ENCODE measurements around the gene FCRL1.

FCRL1 gene

GRCh38 chr1:157781048-157781447 lies 38.9 kb downstream of the FCRL1 start:
- Histone ChIP-seq H3K4me3 (no peak overlapping the region), H3K9ac (no peak overlapping the region), H3K4me1 (peaks cover 0 to 62% (median 26%) of the 10 kb centered on the region in 10 experiments; a peak in 14 of 20 replicates), H3K36me3 (no peaks in the 10 kb centered on the region), H3K27ac (no peak overlapping the region), H3K27me3 (0 out of 22 replicates have a peak, but pooled peaks cover 0 to 3% (median 0%) of the 10 kb centered on the region in 11 experiments), H4K20me1 (no peaks in the 10 kb centered on the region), H3K4me2 (peak overlapping the region in 4 of 11 experiments; percentile 5 to 38 (median 22); a peak in 5 of 22 replicates), H3K9me3 (replicated peaks in 1 of 11) (no peaks in the 10 kb centered on the region)
- no peak for TF ChIP-seq Cebpa-rat (IDR thresholded peaks at IDR 0.05)

DNA sequence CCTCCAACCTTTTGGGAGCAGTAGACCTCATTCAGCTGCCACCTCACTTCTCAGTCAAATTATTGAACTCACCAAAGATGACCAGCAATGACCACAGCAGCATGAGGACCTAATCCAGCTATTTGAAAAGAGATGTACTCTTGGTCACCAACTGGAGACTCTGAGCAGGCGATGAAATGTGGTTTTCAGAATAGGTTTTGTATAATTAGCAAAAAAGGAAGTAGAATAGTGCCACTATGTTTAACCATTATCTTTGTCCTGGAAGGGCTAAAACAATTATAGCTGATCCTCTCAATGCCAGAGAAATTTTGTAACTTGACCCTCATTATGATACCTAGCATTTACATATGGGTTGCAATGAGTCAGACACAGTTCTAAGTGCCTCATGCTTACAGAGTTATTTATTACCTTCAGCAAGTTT lies 42.9 kb downstream of the FCRL1 start, which contains the start of gene FCRL2:
TSS of gene FCRL2 (minus strand) at position 162 of the 421 bp plus-strand sequence. CDS start at position 103, 59 bp downstream.
- H3K36me3 ChIP-seq = no peaks in the 10 kb centered on the region
- peak within 1 kb of the TSS in 5 of 11 experiments; percentile 23 to 58 (median 34); a peak in 10 of 22 replicates for H3K4me2 ChIP-seq
- peaks cover 0 to 5% (median 0%) of the 10 kb centered on the region in 11 experiments; a peak in 2 of 22 replicates for H4K20me1 ChIP-seq
- peaks cover 0 to 43% (median 0%) of the 10 kb centered on the region in 11 experiments; a peak in 4 of 22 replicates for H3K27me3 ChIP-seq
- no peak within 1 kb of the TSS for H3K9ac ChIP-seq
- no peak within 1 kb of the TSS for H3K4me3 ChIP-seq
- no peak for TF ChIP-seq Cebpa-rat (IDR thresholded peaks at IDR 0.05)
- H3K4me1 ChIP-seq = peaks cover 4 to 55% (median 23%) of the 10 kb centered on the region in 10 experiments; a peak in 15 of 20 replicates
- H3K9me3 ChIP-seq (replicated peaks in 1 of 11) = no peaks in the 10 kb centered on the region
- H3K27ac ChIP-seq = no peak within 1 kb of the TSS

DNA sequence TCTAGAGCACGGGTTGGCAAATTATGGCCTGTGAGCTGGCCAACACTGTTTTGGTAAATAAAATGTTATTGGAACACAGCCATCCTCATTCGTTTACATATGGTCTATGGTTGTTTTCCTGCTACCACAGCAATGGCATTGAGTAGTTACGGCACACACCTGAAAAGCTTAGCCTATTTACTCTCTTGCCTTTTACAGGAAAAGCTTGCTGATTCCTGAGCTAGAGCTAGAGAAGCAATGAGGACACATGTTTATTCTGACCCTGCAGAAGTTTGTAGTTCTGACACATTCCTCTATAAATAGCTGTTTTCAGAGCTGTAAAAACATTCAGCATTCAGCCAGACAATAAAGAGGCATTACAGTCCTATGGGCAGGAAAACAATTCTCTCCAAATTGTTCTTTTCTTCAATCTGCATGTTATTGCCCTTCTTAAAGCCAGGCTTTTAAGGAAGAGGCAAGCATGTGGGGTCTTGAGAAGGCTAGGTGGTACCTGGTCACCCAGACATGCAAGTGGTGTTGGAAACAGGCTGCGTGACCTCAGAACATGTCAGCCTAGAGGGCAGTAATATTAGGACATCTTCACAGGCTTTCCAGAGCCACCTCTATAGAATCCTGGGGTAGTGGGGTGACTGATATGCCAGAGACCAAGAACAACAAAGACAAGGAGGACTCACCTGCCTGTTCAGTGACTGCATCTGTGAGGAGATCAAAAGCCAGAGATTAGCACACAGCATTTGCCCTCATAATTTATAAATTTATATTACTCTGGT lies 44.6 kb downstream of the FCRL1 start:
- Histone ChIP-seq H3K4me1 (peaks cover 4 to 56% (median 32%) of the 10 kb centered on the region in 10 experiments; a peak in 15 of 20 replicates), H3K9me3 (replicated peaks in 1 of 11) (no peaks in the 10 kb centered on the region), H3K36me3 (no peaks in the 10 kb centered on the region), H3K27me3 (peaks cover 0 to 57% (median 0%) of the 10 kb centered on the region in 11 experiments; a peak in 4 of 22 replicates), H3K4me3 (no peak overlapping the region), H3K9ac (no peak overlapping the region), H4K20me1 (peaks cover 0 to 6% (median 0%) of the 10 kb centered on the region in 11 experiments; a peak in 2 of 22 replicates), H3K4me2 (no peak overlapping the region), H3K27ac (no peak overlapping the region)
- TF ChIP-seq Cebpa-rat (IDR thresholded peaks at IDR 0.05) = no peak

- Histone ChIP-seq H3K27me3 (peaks cover 0 to 65% (median 0%) of the 10 kb centered on the region in 11 experiments; a peak in 4 of 22 replicates), H3K27ac (no peak overlapping the region), H3K36me3 (no peaks in the 10 kb centered on the region), H3K9me3 (replicated peaks in 1 of 11) (no peaks in the 10 kb centered on the region), H3K4me3 (no peak overlapping the region), H4K20me1 (peaks cover 0 to 6% (median 0%) of the 10 kb centered on the region in 11 experiments; a peak in 2 of 22 replicates), H3K4me1 (peaks cover 5 to 56% (median 32%) of the 10 kb centered on the region in 10 experiments; a peak in 16 of 20 replicates), H3K9ac (no peak overlapping the region), H3K4me2 (peak overlapping the region in 5 of 11 experiments; percentile 29 to 84 (median 41); a peak in 8 of 22 replicates)
- TF ChIP-seq Cebpa-rat (IDR thresholded peaks at IDR 0.05) = no peak
These were observed 45.5 kb downstream of the FCRL1 start for GRCh38 chr1:157774412-157774811.

DNA sequence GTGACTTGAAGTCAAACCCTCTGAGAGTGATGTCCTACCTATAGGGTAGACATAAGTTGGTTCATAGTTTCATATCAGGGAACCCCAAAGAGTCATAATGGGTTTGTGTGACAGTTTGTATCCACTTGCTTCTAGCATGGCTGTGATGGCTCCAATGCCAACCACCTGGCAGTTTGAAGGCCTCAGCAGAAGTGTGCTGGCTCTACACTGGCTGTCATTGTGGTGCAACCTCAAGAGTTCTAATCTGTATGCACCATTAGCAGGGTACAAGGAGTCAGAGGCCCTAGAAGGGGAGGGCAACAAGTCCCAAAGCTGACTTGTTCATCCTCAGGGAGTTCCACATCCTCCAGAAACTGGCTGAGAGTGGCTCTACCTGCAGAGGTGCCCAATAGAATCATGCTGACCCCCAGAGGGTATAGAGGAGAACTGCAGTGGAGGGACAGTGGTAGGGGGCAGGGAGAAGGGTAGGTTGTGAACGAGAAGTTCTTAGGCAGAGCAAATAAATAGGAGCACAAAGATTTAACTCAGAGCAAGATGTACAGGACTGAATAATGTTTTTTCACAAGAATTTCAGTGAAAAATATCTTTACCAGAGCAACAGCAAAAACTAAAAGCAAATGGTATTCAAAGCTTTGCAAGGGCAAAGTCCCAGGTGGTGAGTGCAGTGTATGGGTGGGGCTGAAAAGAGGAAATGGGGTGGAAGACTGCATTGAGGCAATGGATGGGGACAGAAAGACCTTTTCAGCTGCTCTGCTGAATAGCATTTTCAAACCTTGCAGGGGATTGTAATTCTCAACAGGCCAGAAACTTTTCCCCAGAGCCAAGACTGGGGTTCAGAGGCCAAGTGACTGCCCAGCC lies 46.2 kb downstream of the FCRL1 start:
- Histone ChIP-seq H3K9me3 (replicated peaks in 1 of 11) (no peaks in the 10 kb centered on the region), H3K4me1 (peaks cover 5 to 56% (median 32%) of the 10 kb centered on the region in 10 experiments; a peak in 16 of 20 replicates), H3K36me3 (no peaks in the 10 kb centered on the region), H3K27ac (no peak overlapping the region), H3K4me3 (no peak overlapping the region), H3K27me3 (peaks cover 0 to 65% (median 0%) of the 10 kb centered on the region in 11 experiments; a peak in 4 of 22 replicates), H4K20me1 (peaks cover 0 to 6% (median 0%) of the 10 kb centered on the region in 11 experiments; a peak in 2 of 22 replicates), H3K4me2 (peak overlapping the region in 5 of 11 experiments; percentile 29 to 84 (median 41); a peak in 8 of 22 replicates), H3K9ac (no peak overlapping the region)
- TF ChIP-seq Cebpa-rat (IDR thresholded peaks at IDR 0.05) = no peak

DNA sequence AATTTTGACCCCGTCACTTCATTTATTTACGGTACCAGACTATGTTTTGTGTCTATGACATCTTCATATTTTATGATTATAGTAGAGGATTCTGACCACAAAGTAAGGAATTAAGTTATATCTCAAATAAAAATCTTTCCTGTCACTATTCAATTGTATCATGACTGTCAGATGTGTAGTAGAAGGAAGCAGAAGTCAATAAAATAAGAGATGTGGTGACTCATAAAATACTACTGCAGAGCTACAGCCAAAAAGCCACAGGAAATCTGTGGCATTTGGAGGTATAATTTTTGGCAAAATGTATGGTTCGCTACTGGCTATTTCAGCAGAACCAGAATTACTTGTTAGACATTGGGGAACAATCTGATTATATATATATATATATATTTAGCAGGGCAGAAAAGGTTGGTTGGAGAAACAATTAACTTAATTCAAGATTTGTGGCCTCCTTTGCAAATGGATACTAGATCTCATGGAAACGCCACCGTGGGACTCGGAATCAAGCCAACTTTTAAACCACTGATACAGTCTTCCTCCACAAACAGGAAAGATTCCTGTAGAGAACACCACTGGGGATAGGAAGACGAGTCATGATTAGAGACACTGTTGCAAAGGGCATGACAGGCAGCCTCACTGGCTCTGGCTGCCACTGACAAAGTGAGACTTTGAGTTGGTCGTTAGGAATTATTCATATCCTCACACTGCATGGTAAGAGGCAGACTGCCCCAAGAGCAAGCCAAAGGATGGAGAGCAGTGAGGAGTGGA lies 48.1 kb downstream of the FCRL1 start:
- TF ChIP-seq Cebpa-rat (IDR thresholded peaks at IDR 0.05) = no peak
- no peak overlapping the region for H3K4me3 ChIP-seq
- peaks cover 0 to 6% (median 0%) of the 10 kb centered on the region in 11 experiments; a peak in 2 of 22 replicates for H4K20me1 ChIP-seq
- no peaks in the 10 kb centered on the region for H3K36me3 ChIP-seq
- peaks cover 12 to 48% (median 32%) of the 10 kb centered on the region in 10 experiments for H3K4me1 ChIP-seq
- peak overlapping the region in 1 of 11 experiments; percentile 17; a peak in 3 of 22 replicates for H3K27ac ChIP-seq
- no peaks in the 10 kb centered on the region for H3K9me3 ChIP-seq (replicated peaks in 1 of 11)
- H3K9ac ChIP-seq = no peak overlapping the region
- peak overlapping the region in 9 of 11 experiments; percentile 17 to 84 (median 52); a peak in 16 of 22 replicates for H3K4me2 ChIP-seq
- peaks cover 0 to 80% (median 0%) of the 10 kb centered on the region in 11 experiments; a peak in 4 of 22 replicates for H3K27me3 ChIP-seq

DNA sequence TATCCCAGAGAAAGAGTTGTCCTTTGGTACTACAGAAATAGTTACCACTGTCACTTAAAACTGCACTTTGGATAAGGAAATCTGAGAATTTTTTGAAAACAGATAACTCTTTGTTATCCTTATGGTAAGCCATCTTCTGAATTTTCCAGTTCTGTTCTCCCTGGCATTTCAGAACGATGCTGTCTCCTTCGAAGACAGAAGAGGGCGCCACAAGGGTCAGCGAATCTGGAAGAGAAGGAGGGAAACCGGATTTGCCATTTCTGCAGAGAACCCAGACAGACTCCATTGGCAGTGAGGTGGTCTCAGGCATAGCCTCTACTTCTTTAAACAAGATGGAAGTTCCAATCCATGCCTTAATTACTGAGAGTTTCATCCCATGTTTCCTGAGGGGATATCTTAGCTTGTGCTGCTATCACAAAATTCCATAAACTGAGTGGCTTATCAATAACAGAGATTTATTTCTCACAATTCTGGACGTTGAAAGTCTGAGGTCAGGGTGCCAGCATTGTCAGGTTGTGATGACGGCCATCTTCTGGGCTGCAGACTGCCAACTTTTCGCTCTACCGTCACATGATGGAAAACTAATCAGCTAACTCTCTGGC lies 49.4 kb downstream of the FCRL1 start:
- Histone ChIP-seq H3K27me3 (peaks cover 0 to 77% (median 0%) of the 10 kb centered on the region in 11 experiments; a peak in 4 of 22 replicates), H3K4me2 (peak overlapping the region in 4 of 11 experiments; percentile 10 to 84 (median 36); a peak in 2 of 22 replicates), H3K4me1 (peaks cover 13 to 44% (median 30%) of the 10 kb centered on the region in 10 experiments), H3K36me3 (no peaks in the 10 kb centered on the region), H3K4me3 (no peak overlapping the region), H3K27ac (no peak overlapping the region), H3K9ac (no peak overlapping the region), H4K20me1 (peaks cover 0 to 6% (median 0%) of the 10 kb centered on the region in 11 experiments; a peak in 2 of 22 replicates), H3K9me3 (replicated peaks in 1 of 11) (no peaks in the 10 kb centered on the region)
- no peak for TF ChIP-seq Cebpa-rat (IDR thresholded peaks at IDR 0.05)
